Endothelial cell of umbilical vein (primary cell): ENCODE measurements around the gene SDHA.

Source experiments
- CTCF ChIP-seq, 2 donors: IDR thresholded peaks; 1 replicate in 1 of 2; 2 replicates in 1 of 2; pipeline ENCODE4 v1.5.1; 2011; ENCODE audit warnings: low read length in 2 of 2, mild to moderate bottlenecking in 2 of 2, moderate library complexity in 2 of 2, control low read depth in 1 of 2, inconsistent platforms in 1 of 2, low read depth in 1 of 2; ENCODE audit not compliant: insufficient read depth in 1 of 2; ENCODE audit errors: extremely low read depth in 1 of 2
- EZH2 ChIP-seq: IDR thresholded peaks from 2 replicates; pipeline ENCODE4 v1.6.1; 2012; ENCODE audit warnings: borderline replicate concordance, low read depth, mild to moderate bottlenecking, moderate library complexity, low read length, inconsistent platforms; ENCODE audit not compliant: severe bottlenecking
- FOS ChIP-seq: IDR thresholded peaks from 2 replicates; pipeline ENCODE4 v1.6.1; 2011; ENCODE audit warnings: mild to moderate bottlenecking, low read length, moderate library complexity, borderline replicate concordance; ENCODE audit not compliant: insufficient read depth
- GATA2 ChIP-seq: IDR thresholded peaks from 2 replicates; pipeline ENCODE4 v1.7.0; 2011; ENCODE audit warnings: low read depth, mild to moderate bottlenecking, moderate library complexity, mixed read lengths, low read length; ENCODE audit not compliant: insufficient read length, insufficient read depth
- JUN ChIP-seq: IDR thresholded peaks from 2 replicates; pipeline ENCODE4 v1.6.1; 2011; ENCODE audit warnings: borderline replicate concordance, low read depth; ENCODE audit not compliant: insufficient read length, insufficient read depth
- MAX ChIP-seq: IDR thresholded peaks from 2 replicates; pipeline ENCODE4 v1.6.1; 2011; ENCODE audit not compliant: insufficient read depth, insufficient read length
- MYC ChIP-seq: IDR thresholded peaks from one replicate; pipeline ENCODE4 v1.6.1; 2011; ENCODE audit warnings: mild to moderate bottlenecking, low read depth, low read length
- POLR2A ChIP-seq: IDR thresholded peaks from 2 replicates; pipeline ENCODE4 v1.6.1; 2012; ENCODE audit warnings: low read depth, mild to moderate bottlenecking, control low read depth, low read length
- POLR2AphosphoS5 ChIP-seq: IDR thresholded peaks from 2 replicates; pipeline ENCODE4 v1.6.1; 2012; ENCODE audit warnings: low read depth, mild to moderate bottlenecking, control low read depth, low read length, moderate library complexity; ENCODE audit not compliant: insufficient read depth

- TF ChIP-seq FOS (no peak), POLR2A (no peak), MYC (no peak), CTCF (IDR thresholded peaks at IDR 0.05; ENCODE audit: extremely low read depth in 1 of 2, insufficient read depth in 1 of 2, low read depth in 1 of 2, low read length in 2 of 2) (no peak), POLR2AphosphoS5 (no peak), EZH2 (no peak), MAX (no peak), JUN (no peak), GATA2 (no peak)
Observed at GRCh38 chr5:191036-191948, 26.8 kb upstream of the SDHA start, which contains the start of gene LRRC14B.
